OCI-LY7 (cell line): ENCODE results near the gene MMP11. TPM values are rescaled to one million over a fixed set of nuclear protein-coding genes. Genes with fewer than 3 reads are reported as not detected.
A peak's percentile ranks its signal among the peaks of the same experiment; 100 is the strongest.

Experiments used
- BruUV-seq: library from RNA; stranded (reverse); fragments of 400-500 nt; replicated peaks from 2 replicates; lab custom pipeline; 2021; lab: Mats Ljungman, UMichigan
- CTCF ChIA-PET: fragments of 300-600 bp; sonication (Branson Sonifier 250); formaldehyde crosslinking; loops from one replicate; lab custom pipeline; 2022; ENCODE audit warnings: antibody characterized with exemption; ENCODE audit not compliant: unreplicated experiment; lab: Charles Lee
- POLR2A ChIA-PET: fragments of 300-600 bp; sonication (Branson Sonifier 250); formaldehyde crosslinking; loops from one replicate; lab custom pipeline; 2022; ENCODE audit warnings: antibody characterized with exemption; lab: Charles Lee
- DNase-seq: peaks from one replicate; pipeline ENCODE4 v3.0.0-alpha.2; 2015; ENCODE audit warnings: low spot score
- H2AFZ ChIP-seq: fragments of 200-600 bp; sonication (generic), shearing (Covaris generic); 2 replicates; pipeline ENCODE4 v1.6.1; 2014; ENCODE audit warnings: mild to moderate bottlenecking, antibody characterized with exemption, low read length, moderate library complexity
- H3K27ac ChIP-seq: fragments of 200-600 bp; sonication (generic); 2 replicates; pipeline ENCODE4 v1.5.1; 2014; ENCODE audit warnings: mixed run types, low read depth, mild to moderate bottlenecking, moderate library complexity, low read length, inconsistent platforms; ENCODE audit not compliant: poor library complexity, severe bottlenecking
- H3K36me3 ChIP-seq: fragments of 200-600 bp; sonication (generic); 2 replicates; pipeline ENCODE4 v1.6.1; 2014; ENCODE audit warnings: mild to moderate bottlenecking, antibody characterized with exemption, low read length, moderate library complexity, mixed read lengths; ENCODE audit not compliant: insufficient read depth
- H3K4me1 ChIP-seq: fragments of 200-600 bp; sonication (generic); 2 replicates; pipeline ENCODE4 v1.5.1; 2014; ENCODE audit warnings: mild to moderate bottlenecking, low read length; ENCODE audit not compliant: insufficient read depth, poor library complexity, severe bottlenecking
- H3K4me2 ChIP-seq: fragments of 200-600 bp; sonication (generic); 2 replicates; pipeline ENCODE4 v1.6.1; 2014; ENCODE audit warnings: mild to moderate bottlenecking, low read length
- H3K4me3 ChIP-seq: fragments of 200-600 bp; sonication (generic); 2 replicates; pipeline ENCODE4 v1.5.1; 2014; ENCODE audit warnings: mild to moderate bottlenecking, low read depth, low read length; ENCODE audit not compliant: poor library complexity, severe bottlenecking
- H3K79me2 ChIP-seq: fragments of 200-600 bp; sonication (generic); 2 replicates; pipeline ENCODE4 v1.6.1; 2016; ENCODE audit warnings: low read depth, mild to moderate bottlenecking, low read length, moderate library complexity, mixed read lengths; ENCODE audit not compliant: insufficient read depth
- H3K9me2 ChIP-seq: fragments of 200-600 bp; sonication (generic); 2 replicates; pipeline ENCODE4 v1.6.1; 2016; ENCODE audit warnings: mild to moderate bottlenecking, low read length, mixed read lengths; ENCODE audit not compliant: insufficient read depth
- H3K9me3 ChIP-seq: fragments of 200-600 bp; sonication (generic); 2 replicates; pipeline ENCODE4 v1.6.1; 2014; ENCODE audit warnings: mild to moderate bottlenecking, mixed run types, low read length, mixed read lengths
- H4K20me1 ChIP-seq: fragments of 200-600 bp; sonication (generic); 2 replicates; pipeline ENCODE4 v1.6.1; 2014; ENCODE audit warnings: mild to moderate bottlenecking, antibody characterized with exemption, low read length, moderate library complexity, mixed read lengths; ENCODE audit not compliant: insufficient read depth
- CTCF ChIP-seq: fragments of 200-600 bp; sonication (generic); conservative IDR thresholded peaks from 2 replicates; pipeline ENCODE4 v1.5.1; 2014; ENCODE audit warnings: mild to moderate bottlenecking, antibody characterized with exemption, low read length, moderate library complexity, mixed read lengths
- EZH2phosphoT487 ChIP-seq: fragments of 200-600 bp; sonication (generic); IDR thresholded peaks from 2 replicates; pipeline ENCODE4 v1.6.1; 2018; ENCODE audit warnings: low read depth, borderline replicate concordance, mild to moderate bottlenecking, mixed run types, antibody characterized with exemption, low read length, moderate library complexity, mixed read lengths
- intact Hi-C: fragments of 100-400 bp; cut with micrococcal nuclease; formaldehyde crosslinking; loops from one replicate; pipeline ENCODE4 v1.10.0; 2022; ENCODE audit not compliant: unreplicated experiment
- total RNA-seq, 2 experiments: library from RNA; depleted of rRNA in 1 of 2; stranded (reverse); fragments of >200 nt in 1 of 2; shearing (Covaris generic) in 1 of 2; gene quantifications; 2 replicates each; pipeline ENCODE4 v1.2.3, GENCODE V29; 2014 to 2022

MMP11 gene
- total RNA-seq, 2 experiments from 2014 or later = 9.2 to 12.9 TPM

- Histone ChIP-seq H3K9me3 (no peaks in the 10 kb centered on the region), H3K9me2 (no peaks in the 10 kb centered on the region), H3K79me2 (peaks cover 11% of the 10 kb centered on the region; the same call in 1 of the 2 replicates), H2AFZ (no peak overlapping the region), H3K4me3 (peak overlapping the region; percentile 78), H3K4me2 (peak overlapping the region; percentile 93), H4K20me1 (no peaks in the 10 kb centered on the region), H3K4me1 (peaks cover 58% of the 10 kb centered on the region), H3K36me3 (no peaks in the 10 kb centered on the region; the same call in 1 of the 2 replicates), H3K27ac (peak overlapping the region; percentile 95)
- intact Hi-C loops = loop anchor here (1.0 to 10.0 kb wide), 4 partner anchors 14 to 818 kb away; no protein-coding TSS in a partner anchor
- CTCF ChIA-PET = no interaction called here
- no peak for TF ChIP-seq EZH2phosphoT487
- TF ChIP-seq CTCF = no peak
- POLR2A ChIA-PET = interaction anchor here (0.6 to 2.5 kb wide), 9 partner anchors 11 to 1009 kb away, joined by 3 to 8 read pairs (median 3); partner anchors contain the start of gene SLC2A11
- BruUV-seq = TSS peak; percentile 87
- peak; percentile 82 for DNase-seq
These were observed 19.9 kb upstream of the MMP11 start for GRCh38 chr22:23752750-23753149.

GRCh38 chr22:23753385-23753784, 19.3 kb upstream of the MMP11 start:
- Histone ChIP-seq H3K79me2 (peaks cover 11% of the 10 kb centered on the region; the same call in 1 of the 2 replicates), H3K9me3 (no peaks in the 10 kb centered on the region), H3K4me2 (peak overlapping the region; percentile 93), H4K20me1 (no peaks in the 10 kb centered on the region), H3K4me1 (peaks cover 59% of the 10 kb centered on the region), H2AFZ (no peak overlapping the region), H3K9me2 (no peaks in the 10 kb centered on the region), H3K4me3 (peak overlapping the region; percentile 78), H3K36me3 (no peaks in the 10 kb centered on the region; the same call in 1 of the 2 replicates), H3K27ac (peak overlapping the region; percentile 95)
- TF ChIP-seq CTCF (peak; percentile 38; the same call in 1 of the 2 replicates), EZH2phosphoT487 (no peak)
- ChIA-PET POLR2A (interaction anchor here (0.6 to 2.5 kb wide), 8 partner anchors 12 to 104 kb away, joined by 3 to 8 read pairs (median 3); partner anchors contain the start of gene SLC2A11), CTCF (no interaction called here)
- no TSS peak for BruUV-seq
- peak; percentile 70 for DNase-seq
- intact Hi-C loops = loop anchor here (5.0 to 10.0 kb wide), 2 partner anchors 94 to 819 kb away; no protein-coding TSS in a partner anchor
